ENCODE results near the gene CDCA7L.
"Not testable (repeated sequence)": the region's sequence is repeated elsewhere in the genome, so short reads cannot be mapped to it uniquely, and the experiment has no call there.

CDCA7L gene

DNA sequence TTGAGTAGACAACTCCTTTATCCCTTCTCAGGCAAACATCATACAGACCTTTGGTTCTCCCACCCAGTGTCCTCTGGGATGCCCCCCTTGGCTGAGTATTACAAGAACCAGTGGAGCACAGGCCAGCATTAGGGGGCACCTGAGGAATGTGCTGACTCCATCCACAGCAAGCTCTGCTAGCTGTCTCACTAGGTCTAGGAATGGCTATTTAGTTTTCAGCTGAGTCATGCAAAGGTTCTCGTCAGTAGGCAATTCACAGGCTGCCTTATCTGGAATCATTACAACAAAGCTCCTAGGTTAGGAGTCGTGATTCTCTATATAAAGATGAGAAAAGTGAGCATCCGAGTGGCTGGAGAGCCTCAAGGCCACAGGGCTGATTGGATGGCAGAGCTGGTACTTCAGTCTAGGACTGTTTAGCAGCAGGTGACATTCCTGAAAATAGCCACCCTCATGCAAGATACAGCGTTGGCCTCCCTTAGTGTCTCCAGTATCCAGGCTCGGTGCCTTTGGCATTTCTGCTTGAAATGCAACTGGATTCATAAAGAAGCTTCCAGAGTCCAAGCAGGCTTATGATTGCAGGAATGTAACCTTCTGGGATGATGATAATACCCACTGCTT is 75.8 kb downstream of the CDCA7L start:
- H3K4me3 ChIP-seq (ENCODE audit: low read depth, low read length): no peak overlapping the region
- no peak for DNase-seq (ENCODE audit: low read depth, low spot score)
- ChIA-PET POLR2A (no interaction called here), CTCF (interaction anchor here (0.8 to 1.2 kb wide), 2 partner anchors 12 to 132 kb away, joined by 3 read pairs; no protein-coding TSS in a partner anchor)
- no peak for TF ChIP-seq CTCF (IDR thresholded peaks at IDR 0.05; ENCODE audit: insufficient read depth, low read length, missing control alignments)

- H3K4me3 ChIP-seq (ENCODE audit: low read depth, low read length): no peak overlapping the region
- POLR2A ChIA-PET: no interaction called here
- TF ChIP-seq CTCF (IDR thresholded peaks at IDR 0.05; ENCODE audit: insufficient read depth, low read length, missing control alignments): no peak
- CTCF ChIA-PET: no interaction called here
- no peak for DNase-seq (ENCODE audit: low read depth, low spot score)
Observed at GRCh38 chr7:21868576-21868850, 77.2 kb downstream of the CDCA7L start.

DNA sequence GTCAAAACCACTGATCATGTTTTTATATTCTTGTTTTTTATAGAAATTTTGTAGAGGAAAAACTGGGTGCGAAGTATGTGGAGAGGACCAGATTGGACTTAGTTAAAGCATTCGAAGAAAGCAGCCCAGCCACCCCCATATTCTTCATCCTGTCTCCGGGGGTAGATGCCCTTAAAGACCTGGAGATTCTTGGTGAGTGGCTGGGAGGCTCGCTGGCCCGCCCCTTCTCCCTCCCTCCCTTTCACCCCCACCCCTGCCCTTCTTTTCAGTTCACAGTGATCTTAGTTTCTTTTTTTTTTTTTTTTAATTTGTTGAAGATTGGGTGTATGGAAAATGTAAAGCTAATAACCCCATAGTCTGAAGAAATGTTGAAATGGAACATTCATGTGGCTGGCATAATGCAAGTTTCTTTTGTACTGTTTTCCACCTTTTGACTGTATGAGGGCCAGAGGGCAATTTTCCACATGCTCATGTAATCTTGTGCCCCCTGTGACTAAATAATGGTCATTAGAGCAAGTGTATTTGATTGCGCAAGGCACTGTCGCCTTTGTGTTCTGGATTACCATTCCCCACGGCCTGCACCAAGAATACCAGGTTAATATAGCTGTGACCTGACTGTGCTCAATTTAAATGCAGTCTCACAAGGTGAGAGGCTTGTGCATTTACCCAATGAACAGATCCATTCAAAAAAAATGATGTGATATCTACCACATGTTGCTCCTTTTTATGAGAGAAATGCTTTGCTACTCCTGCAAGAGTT is 77.7 kb downstream of the CDCA7L start:
- DNase-seq (ENCODE audit: low read depth, low spot score): no peak
- CTCF ChIA-PET: no interaction called here
- no peak overlapping the region for H3K4me3 ChIP-seq (ENCODE audit: low read depth, low read length)
- no peak for TF ChIP-seq CTCF (IDR thresholded peaks at IDR 0.05; ENCODE audit: insufficient read depth, low read length, missing control alignments)
- POLR2A ChIA-PET: no interaction called here

- H3K4me3 ChIP-seq (ENCODE audit: low read depth, low read length): no peak overlapping the region
- POLR2A ChIA-PET: no interaction called here
- no peak for DNase-seq (ENCODE audit: low read depth, low spot score)
- TF ChIP-seq CTCF (IDR thresholded peaks at IDR 0.05; ENCODE audit: insufficient read depth, low read length, missing control alignments): no peak
- CTCF ChIA-PET: no interaction called here
Observed at GRCh38 chr7:21867226-21867625, 78.5 kb downstream of the CDCA7L start.

GRCh38 chr7:21866731-21867130 is 79.0 kb downstream of the CDCA7L start:
- H3K4me3 ChIP-seq (ENCODE audit: low read depth, low read length): no peak overlapping the region
- ChIA-PET CTCF (no interaction called here), POLR2A (no interaction called here)
- no peak for DNase-seq (ENCODE audit: low read depth, low spot score)
- no peak for TF ChIP-seq CTCF (IDR thresholded peaks at IDR 0.05; ENCODE audit: insufficient read depth, low read length, missing control alignments)

GRCh38 chr7:21865631-21866204 is 80.0 kb downstream of the CDCA7L start:
- H3K4me3 ChIP-seq (ENCODE audit: low read depth, low read length); DNase-seq (ENCODE audit: low read depth, low spot score); POLR2A ChIA-PET; CTCF ChIA-PET: not testable (repeated sequence)

DNA sequence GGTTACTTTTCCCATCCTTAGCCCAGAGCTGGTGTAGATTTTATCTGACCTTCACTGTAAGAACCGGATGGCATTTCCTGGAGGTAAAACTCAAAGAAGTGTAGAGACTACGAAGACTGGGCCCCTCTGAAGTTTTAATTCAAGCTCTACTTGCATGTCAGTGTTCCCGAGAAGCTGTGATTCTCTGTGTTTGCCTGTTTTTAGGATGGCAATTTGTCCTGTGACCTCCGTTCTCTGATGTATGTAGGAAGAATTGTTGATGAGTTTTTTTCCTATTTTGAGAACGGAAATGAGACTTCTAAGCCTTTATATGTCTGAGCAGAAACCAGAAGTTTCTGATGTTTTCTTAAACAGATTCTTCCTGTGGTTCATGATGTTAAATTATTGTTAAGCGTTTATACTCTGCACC is 94.1 kb downstream of the CDCA7L start:
- no peak for DNase-seq (ENCODE audit: low read depth, low spot score)
- no peak for TF ChIP-seq CTCF (IDR thresholded peaks at IDR 0.05; ENCODE audit: insufficient read depth, low read length, missing control alignments)
- POLR2A ChIA-PET: no interaction called here
- CTCF ChIA-PET: no interaction called here
- no peak overlapping the region for H3K4me3 ChIP-seq (ENCODE audit: low read depth, low read length)
